Ascending aorta (tissue), 2 donors: ENCODE data around the gene OR11H7. TPM values are rescaled to one million over a fixed set of nuclear protein-coding genes. Genes with fewer than 3 reads are reported as not detected.

Experiments used
- DNase-seq, 2 donors: peaks; one replicate each; pipeline ENCODE4 v3.0.0-alpha.2; 2019; ENCODE audit warnings: low spot score in 2 of 2
- H3K27ac ChIP-seq, 2 donors: fragments of 200-600 bp; sonication (generic); one replicate each; pipeline ENCODE4 v1.5.1; 2016 to 2017; ENCODE audit warnings: mild to moderate bottlenecking in 1 of 2
- H3K27me3 ChIP-seq: fragments of 200-600 bp; sonication (generic); one replicate; pipeline ENCODE4 v1.5.1; 2017
- H3K36me3 ChIP-seq, 2 donors: fragments of 200-600 bp; sonication (generic); one replicate each; pipeline ENCODE4 v1.5.1; 2016
- H3K4me1 ChIP-seq, 2 donors: fragments of 200-600 bp; sonication (generic); one replicate each; pipeline ENCODE4 v1.5.1; 2016 to 2017; ENCODE audit warnings: mild to moderate bottlenecking in 1 of 2
- H3K4me3 ChIP-seq, 2 donors: fragments of 200-600 bp; sonication (generic); one replicate each; pipeline ENCODE4 v1.5.1; 2016 to 2017; ENCODE audit warnings: mild to moderate bottlenecking in 1 of 2
- H3K9me3 ChIP-seq, 2 donors: fragments of 200-600 bp; sonication (generic); one replicate each; pipeline ENCODE4 v1.5.1; 2016
- CTCF ChIP-seq, 3 experiments: fragments of 200-600 bp in 2 of 3; fragments of 450-650 bp in 1 of 3; sonication (generic) in 2 of 3; IDR thresholded peaks; one replicate each; pipeline ENCODE4 v1.5.1; 2016 to 2019; ENCODE audit warnings: antibody characterized with exemption in 3 of 3, mild to moderate bottlenecking in 1 of 3, moderate library complexity in 1 of 3
- intact Hi-C: fragments of 100-400 bp; cut with DNase I; formaldehyde crosslinking; loops from one replicate; pipeline ENCODE4 v1.15.1; 2023
- total RNA-seq: library from RNA; depleted of rRNA; stranded (reverse); fragments of >200 nt; gene quantifications from one replicate; pipeline ENCODE4 v1.1.0, GENCODE V29; 2016

OR11H7 gene
- not detected for total RNA-seq

DNA sequence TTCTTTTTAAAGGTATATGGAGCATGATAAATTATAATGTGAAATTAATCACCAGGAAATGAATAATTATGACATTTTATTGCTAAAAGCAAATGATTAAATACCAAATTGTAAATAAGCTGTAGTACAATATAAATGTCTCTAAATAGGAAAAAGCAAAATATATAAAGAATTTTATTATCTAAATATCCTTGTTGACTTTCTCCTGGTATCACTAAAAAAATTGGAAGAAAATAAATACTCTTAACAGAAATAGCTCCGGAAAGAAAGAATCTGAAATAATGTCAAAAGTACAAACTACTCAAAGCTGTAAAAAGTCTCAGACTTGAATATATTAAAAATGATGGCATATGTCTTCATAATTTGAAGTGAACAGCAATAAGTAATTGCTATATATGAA, at the start of gene OR11H7:
Gene OR11H7 (plus strand): TSS at position 301 of the 400 bp plus-strand sequence.
- Histone ChIP-seq H3K4me1 (no peaks in the 10 kb centered on the region), H3K27ac (no peak within 1 kb of the TSS), H3K27me3 (no peaks in the 10 kb centered on the region), H3K4me3 (no peak within 1 kb of the TSS), H3K36me3 (no peaks in the 10 kb centered on the region), H3K9me3 (peaks cover 0 to 9% of the 10 kb centered on the region in 2 donors)
- intact Hi-C loops = no loop called here
- no peak for DNase-seq
- no peak for TF ChIP-seq CTCF (IDR thresholded peaks at IDR 0.05)

- Histone ChIP-seq H3K4me1 (no peaks in the 10 kb centered on the region), H3K9me3 (no peaks in the 10 kb centered on the region), H3K36me3 (no peaks in the 10 kb centered on the region), H3K27me3 (no peaks in the 10 kb centered on the region), H3K4me3 (no peak overlapping the region), H3K27ac (no peak overlapping the region)
- DNase-seq = peak in 1 of 2 donors; percentile 66
- TF ChIP-seq CTCF (IDR thresholded peaks at IDR 0.05) = no peak
- intact Hi-C loops = no loop called here
Observed at GRCh38 chr14:20179218-20179617, 49.6 kb upstream of the OR11H7 start.

DNA sequence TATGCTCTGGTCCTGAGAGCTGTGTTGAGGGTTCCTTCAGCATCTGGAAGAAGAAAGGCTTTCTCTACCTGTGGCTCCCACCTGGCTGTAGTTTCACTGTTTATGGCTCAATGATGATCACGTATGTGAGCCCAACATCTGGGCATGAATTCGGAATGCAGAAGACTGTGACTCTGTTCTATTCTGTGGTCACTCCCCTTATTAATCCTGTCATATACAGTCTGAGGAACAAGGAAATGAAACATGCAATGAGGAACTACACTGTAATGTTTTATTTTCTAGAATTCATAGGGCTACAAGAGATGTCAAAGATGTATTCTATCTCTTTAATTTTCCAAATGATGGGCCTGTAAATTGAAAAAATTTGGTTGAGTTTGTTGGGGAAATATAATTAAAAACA, 48.9 kb upstream of the OR11H7 start:
- intact Hi-C loops = no loop called here
- Histone ChIP-seq H3K9me3 (no peaks in the 10 kb centered on the region), H3K4me3 (no peak overlapping the region), H3K4me1 (no peaks in the 10 kb centered on the region), H3K27me3 (no peaks in the 10 kb centered on the region), H3K27ac (no peak overlapping the region), H3K36me3 (no peaks in the 10 kb centered on the region)
- DNase-seq = no peak
- TF ChIP-seq CTCF (IDR thresholded peaks at IDR 0.05) = no peak

GRCh38 chr14:20180486-20180885, 48.3 kb upstream of the OR11H7 start:
- H3K27ac ChIP-seq = no peak overlapping the region
- H3K27me3 ChIP-seq = no peaks in the 10 kb centered on the region
- H3K36me3 ChIP-seq = no peaks in the 10 kb centered on the region
- DNase-seq = no peak
- TF ChIP-seq CTCF (IDR thresholded peaks at IDR 0.05) = no peak
- no peak overlapping the region for H3K4me3 ChIP-seq
- intact Hi-C loops = no loop called here
- no peaks in the 10 kb centered on the region for H3K4me1 ChIP-seq
- no peaks in the 10 kb centered on the region for H3K9me3 ChIP-seq

GRCh38 chr14:20184181-20184580, 44.6 kb upstream of the OR11H7 start:
- intact Hi-C loops = no loop called here

More at GRCh38 chr14:20184181-20184580, 44.6 kb upstream of the OR11H7 start:
- no peaks in the 10 kb centered on the region for H3K36me3 ChIP-seq
- H3K27ac ChIP-seq = no peak overlapping the region
- no peaks in the 10 kb centered on the region for H3K27me3 ChIP-seq
- DNase-seq = no peak
- no peak for TF ChIP-seq CTCF (IDR thresholded peaks at IDR 0.05)
- no peak overlapping the region for H3K4me3 ChIP-seq
- H3K9me3 ChIP-seq = no peaks in the 10 kb centered on the region
- H3K4me1 ChIP-seq = no peaks in the 10 kb centered on the region
